Activated gamma-delta T cell treated with Interleukin-2 at 50 U/mL for 16 hours (primary cell): ENCODE data around the gene ANKRD33B.

Experiments used
- DNase-seq: peaks from one replicate; pipeline ENCODE4 v3.0.0-alpha.2; 2020

The ANKRD33B gene

DNA sequence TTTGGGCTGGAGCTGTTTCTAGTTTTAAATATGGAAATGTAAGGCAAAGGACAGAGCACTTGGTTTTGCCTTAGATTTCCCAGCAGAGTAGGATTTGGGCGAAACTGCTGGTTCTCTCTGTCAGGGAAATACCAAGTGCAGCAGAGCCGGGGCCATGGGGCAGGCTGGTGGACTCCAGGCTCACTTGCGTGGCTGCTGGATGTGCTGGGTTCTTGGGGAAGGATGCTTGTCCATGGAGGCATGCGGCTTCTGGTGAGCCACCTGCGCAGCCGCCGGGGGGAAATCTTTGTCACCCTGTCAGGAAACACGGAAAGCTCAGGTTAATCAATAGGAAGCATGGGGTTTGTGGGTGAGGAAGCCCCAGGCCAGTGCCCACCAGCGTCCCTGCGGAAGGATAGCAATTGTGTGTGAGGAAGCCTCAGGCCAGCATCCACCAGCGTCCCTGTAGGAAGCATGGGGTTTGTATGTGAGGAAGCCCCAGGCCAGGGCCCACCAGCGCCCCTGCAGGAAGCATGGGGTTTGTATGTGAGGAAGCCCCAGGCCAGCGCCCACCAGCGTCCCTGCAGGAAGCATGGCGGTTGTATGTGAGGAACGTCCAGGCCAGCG is 117.1 kb downstream of the ANKRD33B start:
- no peak for DNase-seq

DNA sequence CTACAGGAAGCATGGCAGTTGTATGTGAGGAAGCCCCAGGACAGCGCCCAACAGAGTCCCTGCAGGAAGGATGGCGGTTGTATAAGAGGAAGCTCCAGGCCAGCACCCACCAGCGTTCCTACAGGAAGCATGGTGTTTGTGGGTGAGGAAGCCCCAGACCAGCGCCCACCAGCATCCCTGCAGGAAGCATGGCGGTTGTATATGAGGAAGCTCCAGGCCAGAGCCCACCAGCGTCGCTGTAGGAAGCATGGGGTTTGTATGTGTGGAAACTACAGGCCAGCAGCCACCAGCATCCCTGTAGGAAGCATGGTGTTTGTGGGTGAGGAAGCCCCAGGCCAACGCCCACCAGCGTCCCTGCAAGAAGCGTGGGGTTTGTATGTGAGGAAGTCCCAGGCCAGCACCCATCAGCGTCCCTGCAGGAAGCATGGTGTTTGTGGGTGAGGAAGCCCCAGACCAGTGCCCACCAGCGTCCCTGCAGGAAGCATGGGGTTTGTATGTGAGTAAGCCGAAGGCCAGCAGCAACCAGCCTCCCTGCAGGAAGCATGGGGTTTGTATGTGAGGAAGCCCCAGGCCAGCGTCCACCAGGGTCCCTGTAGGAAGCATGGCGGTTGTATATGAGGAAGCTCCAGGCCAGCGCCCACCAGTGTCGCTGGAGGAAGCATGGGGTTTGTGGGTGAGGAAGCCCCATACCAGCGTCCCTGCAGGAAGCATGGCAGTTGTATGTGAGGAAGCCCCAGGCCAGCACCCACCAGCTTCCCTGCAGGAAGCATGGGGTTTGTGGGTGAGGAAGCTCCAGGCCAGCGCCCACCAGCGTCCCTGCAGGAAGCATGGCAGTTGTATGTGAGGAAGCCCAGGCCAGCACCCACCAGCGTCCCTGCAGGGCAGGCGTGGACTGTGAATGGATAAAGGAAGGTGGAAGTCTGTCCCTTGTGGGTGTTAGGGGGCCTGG is 118.1 kb downstream of the ANKRD33B start:
- DNase-seq = no peak

DNA sequence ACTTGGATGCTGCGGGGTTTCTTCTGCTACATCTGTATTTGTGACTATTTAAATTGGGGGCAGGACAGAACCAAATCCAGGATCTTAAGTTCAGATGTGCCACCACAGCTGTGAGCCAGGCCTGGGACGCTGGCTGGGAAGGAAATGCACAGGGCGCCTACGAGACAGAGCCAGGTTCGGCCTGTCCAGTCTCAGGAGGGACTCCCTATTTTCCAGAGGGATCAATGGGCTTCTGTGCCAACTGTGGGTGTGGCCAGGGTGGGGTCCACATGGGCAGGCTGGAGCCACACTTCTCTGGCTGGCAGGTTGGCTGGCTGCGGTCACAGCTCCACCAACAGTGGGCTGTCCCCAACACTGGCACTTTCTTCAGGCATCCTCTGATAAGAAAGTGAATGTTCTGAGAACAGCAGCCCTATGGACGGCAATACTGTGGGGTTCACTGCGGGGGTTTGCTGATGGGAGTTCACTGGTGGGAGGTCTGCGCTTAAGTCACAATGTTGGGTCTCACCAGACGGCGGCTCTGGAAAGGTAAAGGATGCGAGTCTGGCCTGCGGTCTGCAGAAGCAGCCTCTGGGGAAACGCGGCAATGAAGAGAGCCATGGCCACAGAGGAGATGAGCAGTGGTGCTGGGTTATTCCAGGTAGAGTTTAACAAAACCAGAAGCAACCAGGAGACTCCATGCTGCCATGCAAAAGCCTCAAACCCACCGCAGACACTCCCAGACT is 119.1 kb downstream of the ANKRD33B start:
- DNase-seq = no peak

DNA sequence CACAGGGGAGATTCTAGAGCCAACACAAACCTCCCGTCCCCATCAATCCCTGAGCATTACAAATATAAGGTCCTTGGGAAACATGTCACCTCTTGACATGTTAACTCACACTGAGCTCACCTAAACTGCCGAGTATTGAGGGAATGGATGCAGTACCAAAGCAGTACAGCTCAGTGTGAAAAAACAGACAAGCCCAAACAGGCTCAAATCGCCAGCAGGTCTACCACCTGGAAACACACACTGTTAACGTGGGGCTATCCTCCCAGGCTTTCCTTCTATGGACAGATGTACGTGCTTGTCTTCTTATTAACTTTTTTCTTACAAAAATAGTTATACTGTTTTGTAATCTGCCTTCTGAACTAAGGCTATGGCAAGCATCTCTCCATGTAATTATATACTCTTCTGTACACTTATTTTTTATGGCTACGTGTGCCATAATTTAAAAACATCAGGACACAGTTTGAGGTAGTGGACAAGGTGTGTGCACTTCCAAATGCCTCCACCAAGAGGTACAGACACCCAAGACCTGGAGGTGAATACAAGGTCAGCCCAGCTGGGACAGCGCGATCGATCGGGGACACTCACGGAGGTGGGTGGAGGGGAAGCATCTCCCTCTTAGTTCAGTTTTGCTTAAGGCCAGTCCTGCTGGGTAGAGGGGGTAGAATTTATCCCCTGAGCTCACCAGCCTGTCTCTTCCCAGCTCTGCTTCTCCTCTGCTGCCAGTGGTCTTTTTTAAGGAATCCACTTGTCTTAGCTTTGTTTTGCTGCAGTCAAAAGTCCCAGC is 120.6 kb downstream of the ANKRD33B start:
- DNase-seq = no peak

DNA sequence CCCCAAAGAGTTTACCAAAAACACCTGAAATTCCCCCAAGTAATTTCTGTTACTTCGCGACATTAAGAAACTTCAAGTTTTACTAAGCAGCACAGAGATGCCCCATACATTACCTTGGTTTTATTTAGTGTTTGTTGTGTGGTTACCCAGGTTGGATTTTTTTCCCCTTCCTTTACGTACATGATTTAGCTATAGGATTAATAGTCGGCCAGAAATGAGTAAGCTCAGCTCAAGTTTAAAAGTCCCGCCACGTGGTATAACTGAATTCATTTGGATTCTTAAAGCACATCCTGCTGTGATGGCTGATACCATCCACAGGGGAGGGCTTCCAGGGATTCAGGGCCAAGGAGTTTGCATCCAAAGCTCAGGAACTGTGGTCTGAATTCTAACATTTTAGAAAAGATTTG is 121.2 kb downstream of the ANKRD33B start:
- no peak for DNase-seq

DNA sequence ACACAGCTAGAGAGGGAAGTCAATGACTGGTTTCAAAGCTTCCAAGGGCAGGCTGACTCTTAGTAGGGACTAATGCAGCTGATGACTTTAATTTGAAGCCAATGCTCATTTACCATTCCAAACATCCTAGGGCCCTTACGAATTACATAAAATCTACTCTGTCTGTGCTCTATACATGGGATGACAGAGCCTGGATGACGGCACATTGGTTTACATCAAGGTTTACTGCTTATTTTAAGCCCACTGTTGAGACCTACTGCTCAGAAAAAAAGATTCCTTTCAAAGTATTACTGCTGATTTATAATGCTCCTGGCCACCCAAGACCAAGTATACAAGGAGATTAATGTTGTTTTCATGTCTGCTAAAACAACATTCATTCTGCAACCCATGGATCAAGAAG is 123.0 kb downstream of the ANKRD33B start:
- DNase-seq = no peak

DNA sequence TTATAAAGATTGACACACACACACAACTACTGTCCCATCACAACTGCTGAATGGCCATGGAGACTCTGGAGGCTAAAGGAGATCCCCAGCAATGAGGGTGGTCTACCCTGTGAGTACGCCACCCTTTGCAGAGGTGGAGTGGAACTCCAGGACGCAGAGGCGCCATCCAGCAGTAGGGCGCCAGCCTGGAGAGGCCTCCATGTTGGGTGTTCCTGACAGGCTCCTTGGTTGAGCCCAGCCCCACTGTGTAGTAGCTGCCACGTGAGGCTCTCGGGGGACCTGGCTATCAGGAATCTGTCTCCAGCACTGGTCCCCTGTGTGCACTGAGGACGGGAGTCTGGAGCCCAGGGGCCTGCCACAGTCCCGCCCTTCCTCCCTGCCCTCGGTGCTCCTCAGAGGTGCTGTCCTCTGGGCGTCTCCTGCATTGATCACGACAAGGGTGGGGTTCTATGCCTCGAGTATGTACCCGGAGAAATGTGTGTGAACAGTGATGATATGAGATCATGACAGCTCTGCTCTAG is 124.8 kb downstream of the ANKRD33B start:
- DNase-seq = no peak

DNA sequence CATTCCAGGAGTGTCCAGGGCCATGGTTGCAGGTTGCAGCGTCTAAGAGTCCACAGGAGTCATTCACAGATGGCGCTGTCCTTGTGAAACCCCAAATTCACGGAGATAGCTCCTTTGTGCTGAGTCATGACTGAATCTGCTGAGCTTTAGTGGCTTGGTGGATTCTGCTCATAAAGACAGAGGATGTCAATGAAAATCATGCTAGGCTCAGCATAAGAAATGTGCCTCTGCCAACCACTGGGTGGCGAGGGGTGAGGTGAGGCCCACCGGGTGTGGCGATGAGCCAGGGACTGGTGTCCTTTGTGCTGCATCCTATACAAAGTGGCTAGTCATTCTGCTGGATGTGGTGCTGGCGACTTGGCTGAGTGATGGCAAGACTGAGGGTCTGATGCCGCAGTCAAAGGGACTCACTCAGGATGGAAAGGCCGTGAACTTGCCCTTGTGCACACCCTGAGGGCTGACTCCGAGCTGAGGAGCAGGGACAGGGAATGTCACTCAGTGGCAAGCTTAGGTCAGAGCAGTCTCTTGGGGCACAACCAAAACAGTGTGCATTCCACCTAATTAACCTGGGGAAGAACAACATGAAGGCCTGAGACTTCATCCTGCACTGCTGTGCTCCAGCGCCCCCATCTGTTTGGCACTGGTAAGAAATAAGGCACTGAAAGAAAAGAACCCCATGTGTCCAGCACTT is 125.7 kb downstream of the ANKRD33B start:
- DNase-seq = no peak

DNA sequence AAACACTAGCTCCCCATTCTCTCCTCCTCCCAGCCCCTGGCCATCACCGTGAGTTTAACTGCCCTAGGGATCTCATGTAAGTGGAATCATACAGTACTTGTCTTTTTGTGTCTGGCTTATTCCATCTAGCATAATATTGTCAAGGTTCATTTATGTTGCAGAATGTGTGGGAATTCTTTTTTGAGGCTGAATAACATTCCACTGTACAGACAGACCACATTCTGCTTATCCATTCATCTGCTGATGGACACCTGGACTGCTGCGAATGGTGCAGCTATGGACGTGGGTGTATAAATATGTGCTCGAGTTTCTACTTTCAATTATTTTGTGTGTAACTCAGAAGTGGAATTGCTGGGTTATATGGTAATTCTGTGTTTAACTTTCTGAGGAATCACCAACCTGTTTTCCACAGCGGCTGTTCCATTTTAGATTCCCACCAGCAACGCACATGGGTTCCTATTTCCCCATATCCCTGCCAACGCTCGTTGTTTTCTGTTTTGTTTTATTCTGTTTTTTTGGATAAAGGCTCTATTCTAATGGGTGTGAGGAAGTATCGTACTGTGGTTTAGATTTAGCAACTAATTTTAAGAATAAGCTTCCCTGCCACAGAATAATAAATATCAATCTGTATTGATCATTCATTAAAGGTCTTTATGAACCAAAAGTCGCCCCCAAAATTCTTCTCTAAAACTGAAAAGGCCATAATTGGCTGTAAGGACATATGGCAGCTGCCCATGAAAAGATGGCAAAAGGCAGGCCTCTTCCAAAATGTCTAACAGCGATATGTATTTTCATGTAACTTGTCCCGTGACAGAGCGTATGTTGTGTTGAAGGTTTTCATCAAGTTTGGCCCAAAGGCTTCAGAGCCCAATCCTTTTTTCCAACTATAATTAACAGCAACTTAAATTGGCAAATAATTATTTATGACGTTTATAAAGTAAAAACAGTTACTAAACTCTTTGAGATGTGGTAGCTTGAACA is 126.9 kb downstream of the ANKRD33B start:
- DNase-seq = no peak

DNA sequence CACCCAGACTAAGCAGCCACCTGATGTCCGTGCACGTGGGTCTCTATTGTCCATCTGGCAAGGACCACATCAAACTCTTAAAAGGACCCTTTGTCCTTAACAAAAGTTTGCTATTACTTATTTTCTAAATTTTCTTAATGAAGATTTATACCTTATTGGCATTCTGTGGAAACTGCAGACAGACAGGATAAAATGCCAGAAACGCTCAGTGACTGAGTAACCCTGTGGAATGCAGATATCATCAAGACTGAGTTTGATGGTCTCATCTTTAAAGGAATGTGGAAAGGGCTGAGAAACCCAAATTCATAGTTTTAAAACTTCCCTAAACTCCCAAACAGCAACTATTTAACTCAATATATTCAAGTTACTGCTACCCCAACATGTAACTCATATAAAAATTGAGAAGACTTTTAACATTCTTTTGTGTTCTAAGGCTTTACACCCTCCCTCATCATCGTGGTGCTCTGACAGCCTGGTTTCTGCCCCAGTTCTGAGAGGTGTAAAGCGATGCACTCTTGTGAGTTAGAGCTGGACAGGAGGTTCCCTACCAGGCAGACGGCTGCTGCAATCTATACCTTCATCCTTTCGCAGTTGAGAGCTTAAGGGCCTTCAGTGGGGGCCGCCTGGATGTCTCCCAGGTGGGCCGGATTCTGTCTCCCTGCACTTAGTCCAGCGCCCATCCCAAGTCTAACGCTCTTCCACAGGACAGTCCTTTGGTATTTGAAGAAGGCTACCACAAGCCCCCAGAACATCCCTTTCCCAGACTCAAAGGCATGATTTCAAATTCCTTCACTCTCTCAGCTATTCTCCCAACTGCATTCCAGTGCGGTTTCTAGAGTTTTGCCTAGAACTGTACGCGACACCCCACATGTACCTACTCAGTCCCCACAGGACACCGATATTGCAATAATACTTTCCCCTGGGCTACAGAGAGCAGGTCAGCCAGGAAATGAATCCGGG is 128.2 kb downstream of the ANKRD33B start:
- no peak for DNase-seq

DNA sequence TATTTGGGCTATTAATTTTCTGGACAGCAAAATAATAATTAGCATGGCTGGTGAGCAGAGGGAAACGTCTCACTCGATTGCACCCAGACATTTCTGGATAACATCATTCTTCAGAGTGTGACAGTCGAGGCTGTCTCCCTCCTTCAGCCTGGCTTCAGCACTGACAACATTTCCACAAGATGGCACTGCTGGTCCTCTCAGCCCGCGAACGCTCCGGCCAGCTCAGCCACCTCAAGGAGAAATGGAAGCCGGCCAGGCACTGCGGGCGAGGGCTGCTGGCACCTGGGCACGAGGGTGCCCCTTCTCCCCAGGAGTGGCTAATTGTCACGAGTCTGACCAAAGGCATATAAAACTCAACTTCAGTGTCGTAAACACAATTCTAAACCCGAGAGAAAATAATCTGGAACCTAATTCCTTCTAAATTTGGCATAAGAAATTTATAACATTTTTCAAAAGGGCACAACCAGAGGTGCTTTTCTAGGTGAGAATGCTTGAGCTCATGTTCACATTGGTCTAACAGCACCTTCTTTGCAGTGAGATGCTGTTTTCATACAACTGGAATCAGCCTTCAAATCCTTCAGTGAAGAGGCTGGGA is 131.3 kb downstream of the ANKRD33B start:
- DNase-seq = no peak

DNA sequence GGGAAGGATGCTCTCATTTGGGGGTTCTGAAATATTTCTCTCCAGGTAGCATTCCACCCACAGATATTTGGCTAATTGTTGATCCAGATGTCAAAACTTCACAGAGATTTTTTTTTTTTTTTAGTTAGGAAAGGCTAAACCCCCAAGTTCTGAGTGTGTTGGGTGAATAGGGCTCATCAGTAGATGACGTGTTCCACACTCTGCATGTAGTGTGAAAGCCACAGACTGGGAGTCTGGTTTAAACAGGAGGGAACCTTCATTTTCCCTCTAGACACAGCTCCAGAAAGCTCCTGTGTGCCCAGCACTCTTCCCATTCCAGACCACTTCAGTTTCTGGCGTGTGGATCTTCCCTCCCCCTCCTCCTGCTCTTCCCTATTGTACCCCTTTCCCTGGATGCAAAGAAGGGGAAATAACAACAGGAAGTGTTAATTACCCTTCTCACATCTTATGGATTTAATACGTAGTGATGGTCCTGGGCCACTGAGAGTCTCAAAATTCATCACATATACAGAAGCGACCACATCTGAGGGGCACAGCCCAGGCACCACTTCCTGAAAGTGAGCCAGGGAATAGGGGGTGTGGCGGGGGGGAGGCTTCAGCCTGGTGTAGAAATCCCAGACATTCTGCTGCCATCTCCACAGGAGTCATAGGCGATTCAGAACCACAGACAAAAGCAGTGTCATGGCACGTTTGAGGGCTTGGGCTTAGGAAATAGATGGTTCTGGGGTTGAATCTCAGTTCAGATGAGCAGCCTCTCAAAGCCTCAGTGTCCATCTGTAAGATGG is 132.1 kb downstream of the ANKRD33B start:
- DNase-seq = no peak

DNA sequence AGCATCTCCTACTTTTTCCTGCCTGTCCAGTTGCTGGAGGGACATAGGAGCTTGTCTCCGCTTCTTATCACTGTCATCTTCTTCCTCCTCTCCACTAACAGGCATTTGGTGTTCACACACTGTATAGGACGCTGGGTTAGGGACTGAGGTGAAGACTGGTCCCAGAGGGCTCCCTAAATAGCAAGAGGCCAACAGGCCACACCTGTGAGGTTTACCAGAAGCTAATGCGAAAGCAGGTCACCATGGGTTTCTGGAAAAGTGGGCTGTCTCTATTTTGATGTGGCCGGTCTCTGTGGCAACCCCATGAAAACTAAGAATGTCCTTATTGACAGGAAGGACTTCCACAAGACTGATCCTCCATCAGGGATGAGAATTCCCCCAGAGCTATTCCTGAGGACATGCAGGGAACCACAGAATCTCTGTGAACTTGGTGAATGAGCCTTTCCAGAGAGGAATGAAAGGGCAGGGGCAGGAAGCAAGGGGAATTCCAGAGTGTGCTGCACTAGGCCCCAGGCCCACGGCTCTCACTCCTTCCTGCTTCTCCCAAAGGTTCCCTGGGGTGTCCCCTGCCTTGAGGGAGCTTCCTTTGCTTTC is 135.5 kb downstream of the ANKRD33B start:
- DNase-seq = no peak

DNA sequence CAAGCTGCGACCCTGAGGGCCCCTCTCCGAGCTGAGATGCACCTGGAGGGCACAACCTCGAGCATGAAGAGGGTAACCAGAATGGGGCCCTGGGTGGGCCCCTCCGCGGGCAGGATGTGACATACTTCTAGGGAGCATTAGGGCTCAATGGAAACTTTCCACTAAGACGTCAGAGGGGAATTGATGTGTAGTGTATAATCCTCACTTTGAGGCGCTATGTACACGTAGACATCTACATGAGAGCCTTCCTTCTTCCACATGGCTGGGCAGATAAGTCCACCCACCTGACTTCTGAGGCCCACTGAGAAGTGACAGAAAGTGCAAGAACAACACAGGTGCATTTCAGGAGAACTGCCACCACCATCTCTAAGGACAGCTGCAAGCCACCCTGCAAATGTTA is 136.1 kb downstream of the ANKRD33B start:
- no peak for DNase-seq

DNA sequence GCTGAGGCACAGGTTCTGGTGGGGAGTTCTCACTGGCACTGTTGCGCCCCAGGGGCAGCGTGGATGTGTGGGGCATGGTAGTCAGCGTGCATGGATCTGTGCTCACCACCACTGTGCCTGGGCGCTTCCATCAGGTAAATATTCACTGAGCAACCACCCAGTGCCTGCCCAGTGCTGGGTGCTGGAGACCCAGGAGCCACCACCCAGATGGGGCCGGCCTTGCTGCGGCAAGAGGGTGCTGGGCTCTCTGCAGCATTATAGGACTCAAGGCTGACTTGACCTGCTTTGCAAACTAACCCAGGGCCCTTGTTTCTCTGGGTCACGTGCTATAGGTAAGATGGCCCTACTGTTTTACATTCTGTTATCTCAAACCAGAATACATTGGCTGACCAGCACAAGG is 136.6 kb downstream of the ANKRD33B start:
- no peak for DNase-seq

DNA sequence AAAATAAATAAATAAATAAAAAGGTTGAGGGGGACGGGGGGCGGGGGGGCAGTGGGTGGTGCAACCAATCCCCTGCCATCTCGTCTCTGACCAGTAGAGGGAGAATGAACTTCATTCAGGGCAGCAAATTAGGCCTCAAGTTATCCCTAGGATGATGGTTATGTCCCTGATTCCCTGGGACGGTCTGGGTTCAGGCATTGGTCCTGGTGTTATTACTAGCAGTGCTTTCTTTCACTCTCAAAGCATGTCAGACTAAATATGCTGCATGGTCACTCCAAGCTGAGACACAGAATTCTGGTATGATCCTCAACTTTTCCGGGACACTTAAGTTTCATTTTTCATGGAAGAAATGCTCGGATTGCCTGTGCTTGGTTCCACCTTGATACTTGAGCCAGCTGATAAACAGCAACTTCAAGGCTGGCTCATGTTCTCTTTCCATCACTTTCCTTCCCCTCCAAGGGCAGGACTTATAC is 137.7 kb downstream of the ANKRD33B start:
- DNase-seq = peak; percentile 27

DNA sequence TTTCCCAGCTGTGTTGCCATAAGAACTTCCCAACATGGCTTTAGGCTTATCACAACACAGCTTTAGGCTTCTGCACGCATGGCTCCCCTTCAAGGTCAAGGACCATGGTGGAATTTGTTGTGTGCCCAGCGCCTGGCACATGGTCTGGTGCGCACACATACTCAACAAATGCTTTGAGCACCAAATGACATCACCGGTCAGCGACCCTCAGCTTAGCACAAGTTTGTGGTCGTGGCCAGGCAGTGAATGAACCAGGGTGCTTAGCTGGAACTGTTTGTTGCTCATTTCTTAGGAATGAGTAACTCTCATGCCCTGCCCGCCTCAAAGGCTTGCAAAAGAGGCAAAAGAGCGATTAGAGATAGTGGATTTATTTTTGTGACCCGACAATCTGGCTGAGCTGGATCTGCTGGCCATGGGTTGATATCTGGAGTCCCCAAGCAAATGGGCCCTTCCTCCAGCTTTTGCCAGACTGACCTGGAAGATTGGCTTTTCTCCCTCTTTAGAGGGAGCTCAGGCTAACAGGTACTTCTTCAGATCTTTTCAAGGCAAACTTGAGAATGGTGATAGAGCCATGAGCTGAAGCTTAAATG is 138.3 kb downstream of the ANKRD33B start:
- no peak for DNase-seq
